Panc1 (cell line): ENCODE results near the gene LIPF.

Experiments
- CTCF ChIP-seq: fragments of 450-650 bp; IDR thresholded peaks from 2 replicates; pipeline ENCODE4 v1.5.1; 2017; ENCODE audit warnings: mild to moderate bottlenecking
- POLR2AphosphoS5 ChIP-seq: IDR thresholded peaks from 2 replicates; pipeline ENCODE4 v1.6.1; 2012; ENCODE audit warnings: mild to moderate bottlenecking, low read depth, low read length, moderate library complexity
- REST ChIP-seq, 2 experiments: IDR thresholded peaks; 2 replicates each; pipeline ENCODE4 v1.6.1; 2011 to 2012; ENCODE audit warnings: low read depth in 2 of 2, control low read depth in 1 of 2, low read length in 1 of 2, mild to moderate bottlenecking in 1 of 2, moderate library complexity in 1 of 2; ENCODE audit not compliant: insufficient read depth in 1 of 2

- TF ChIP-seq CTCF (no peak), POLR2AphosphoS5 (no peak), REST (IDR thresholded peaks at IDR 0.05; ENCODE audit: insufficient read depth in 1 of 2, low read depth in 2 of 2, low read length in 1 of 2) (no peak)
Measured at GRCh38 chr10:88661018-88661417, 3.2 kb upstream of the LIPF start.
